Measurements from ENCODE around the gene GRIN3A.

The GRIN3A gene

DNA sequence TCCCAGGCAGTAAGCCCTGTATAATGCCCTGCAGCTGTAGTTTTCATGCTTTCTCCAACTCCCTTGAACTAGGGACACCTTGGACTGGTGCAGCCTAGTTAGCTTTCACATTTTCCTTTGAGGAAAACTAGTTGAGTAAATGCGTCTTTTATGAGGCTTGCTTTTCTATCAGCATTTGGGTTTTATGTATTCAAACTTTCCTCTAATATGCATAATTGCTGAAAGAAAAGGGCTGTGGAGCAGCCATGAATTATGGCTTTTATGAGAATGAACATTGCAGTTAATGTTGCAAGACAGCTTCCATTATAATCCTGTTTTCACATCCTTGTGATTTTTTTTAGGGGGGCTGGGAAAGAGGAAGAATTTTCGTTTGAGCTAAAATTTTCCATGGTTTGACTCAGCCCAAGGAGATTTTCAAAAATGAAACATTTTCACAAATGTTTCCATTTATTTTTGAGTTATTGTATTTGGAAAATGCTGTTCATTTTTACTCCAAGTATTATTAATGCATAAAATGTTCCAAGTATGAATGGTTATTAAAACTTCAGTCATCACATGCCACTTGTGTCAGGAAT is 85.8 kb downstream of the GRIN3A start:
- DNase-seq (ENCODE audit: extremely low read depth, low read depth): no peak
- TF ChIP-seq CTCF (IDR thresholded peaks at IDR 0.05; ENCODE audit: low read depth, low read length): no peak

- DNase-seq (ENCODE audit: extremely low read depth, low read depth): no peak
Measured at GRCh38 chr9:101650142-101650541, 88.3 kb downstream of the GRIN3A start.

GRCh38 chr9:101648493-101648892 is 90.0 kb downstream of the GRIN3A start:
- DNase-seq (ENCODE audit: extremely low read depth, low read depth): no peak
- TF ChIP-seq CTCF (IDR thresholded peaks at IDR 0.05; ENCODE audit: low read depth, low read length): no peak

More at GRCh38 chr9:101650142-101650541, 88.3 kb downstream of the GRIN3A start:
- no peak for TF ChIP-seq CTCF (IDR thresholded peaks at IDR 0.05; ENCODE audit: low read depth, low read length)

DNA sequence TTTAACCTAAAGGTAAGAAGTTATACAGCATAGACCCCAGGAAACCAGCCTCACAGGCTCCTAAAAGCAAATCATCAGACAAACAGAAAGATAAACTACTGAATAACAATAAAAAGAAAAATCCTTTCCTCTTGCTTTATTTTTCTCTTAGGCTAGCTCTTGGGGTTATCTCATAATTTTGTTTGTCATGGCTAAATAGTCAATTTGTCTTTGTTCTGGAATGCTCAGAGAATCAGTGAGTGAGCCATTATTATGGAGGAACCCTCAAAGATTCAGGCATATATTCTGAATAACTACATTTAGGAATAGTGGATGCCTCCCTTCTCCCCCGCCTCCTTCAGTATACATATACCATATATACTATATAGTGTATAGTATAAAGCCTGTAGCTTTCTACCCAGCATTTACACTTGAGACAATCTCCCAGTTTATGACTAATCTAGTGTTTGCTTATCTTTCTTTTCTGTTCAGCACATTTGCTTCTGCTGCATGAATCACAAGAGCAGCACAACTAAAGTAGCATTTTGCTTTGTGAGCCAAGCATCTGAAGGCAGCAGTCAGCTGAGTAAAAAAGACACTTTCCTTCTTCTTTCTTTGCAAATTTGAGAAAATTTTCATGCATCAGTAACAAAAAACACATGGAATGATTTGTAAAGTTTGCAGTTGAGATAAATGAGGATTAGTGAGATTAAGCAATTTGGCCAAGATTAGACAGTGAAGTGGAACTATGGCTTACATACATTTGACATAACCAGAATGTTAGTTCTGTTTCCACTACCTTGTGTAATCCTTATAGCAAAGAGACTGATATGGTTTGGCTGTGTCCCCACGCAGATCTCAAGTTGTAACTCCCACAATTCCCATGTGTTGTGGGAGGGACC is 98.4 kb downstream of the GRIN3A start:
- no peak for DNase-seq (ENCODE audit: extremely low read depth, low read depth)
- no peak for TF ChIP-seq CTCF (IDR thresholded peaks at IDR 0.05; ENCODE audit: low read depth, low read length)

DNA sequence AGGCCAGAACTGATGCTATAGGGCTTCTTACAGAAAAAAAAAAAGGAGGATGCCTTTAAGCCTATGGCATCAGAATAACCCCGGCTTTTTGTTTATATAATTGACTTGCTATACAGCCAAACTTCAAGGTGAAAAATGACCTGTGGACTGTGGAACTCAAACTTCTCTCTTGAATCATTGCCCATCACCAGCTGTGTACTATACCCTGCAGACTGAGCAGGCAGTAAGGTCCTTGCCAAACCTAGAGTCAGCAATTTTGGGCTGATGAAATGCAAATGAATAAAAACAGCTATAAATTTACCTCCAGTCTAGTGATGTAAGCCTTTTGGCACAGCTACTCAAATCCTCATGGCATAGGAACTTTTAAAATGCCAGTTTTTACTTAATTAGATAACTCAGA is 99.1 kb downstream of the GRIN3A start:
- TF ChIP-seq CTCF (IDR thresholded peaks at IDR 0.05; ENCODE audit: low read depth, low read length): no peak

GRCh38 chr9:101636247-101636646 is 102.2 kb downstream of the GRIN3A start:
- no peak for DNase-seq (ENCODE audit: extremely low read depth, low read depth)
- TF ChIP-seq CTCF (IDR thresholded peaks at IDR 0.05; ENCODE audit: low read depth, low read length): no peak

More for the DNA sequence above, 99.1 kb downstream of the GRIN3A start:
- DNase-seq (ENCODE audit: extremely low read depth, low read depth): no peak

- TF ChIP-seq CTCF (IDR thresholded peaks at IDR 0.05; ENCODE audit: low read depth, low read length): no peak
- no peak for DNase-seq (ENCODE audit: extremely low read depth, low read depth)
Measured at GRCh38 chr9:101635473-101635872, 103.0 kb downstream of the GRIN3A start.
